ENCODE data around the gene BEGAIN. TPM values are rescaled to one million over a fixed set of nuclear protein-coding genes. Genes with fewer than 3 reads are reported as not detected.

The BEGAIN gene
- total RNA-seq, 4 donors from 2014 or later, result 2.6 to 16.5 (median 4.4) TPM; not detected in 1

DNA sequence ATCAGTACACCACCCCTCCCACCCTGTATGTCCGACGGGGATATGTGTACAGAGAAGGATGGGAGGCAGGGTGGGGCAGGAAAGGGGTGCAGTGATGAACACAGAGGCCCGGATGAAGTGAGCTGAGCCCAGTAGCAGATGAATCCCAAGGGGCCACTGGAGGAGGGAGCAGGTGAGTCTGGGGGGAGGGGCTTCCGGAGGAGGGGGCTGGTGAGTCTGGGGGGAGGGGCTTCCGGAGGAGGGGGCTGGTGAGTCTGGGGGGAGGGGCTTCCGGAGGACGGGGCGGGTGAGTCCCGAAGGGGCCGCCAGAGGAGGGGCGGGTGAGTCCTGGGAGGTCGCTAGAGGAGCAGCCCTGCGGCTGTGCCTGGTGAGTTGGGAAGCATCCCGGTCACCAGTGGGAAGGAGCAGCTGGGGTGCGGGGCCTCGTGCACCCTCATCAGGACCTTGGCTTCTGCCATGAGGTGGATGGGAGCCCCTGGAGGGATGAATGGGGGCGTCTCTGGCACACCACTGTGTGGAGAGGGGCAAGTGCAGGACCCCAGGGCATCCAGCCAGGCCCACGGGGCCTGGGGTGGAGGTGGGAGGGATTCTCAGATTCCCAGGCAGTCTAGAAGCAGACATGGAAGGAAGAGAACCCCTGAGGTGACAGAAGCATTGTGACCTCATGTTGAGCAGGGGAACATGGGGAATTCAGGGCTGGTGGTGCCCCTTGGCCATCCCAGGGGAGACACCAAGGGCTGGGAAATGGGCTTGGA lies 14.0 kb downstream of the BEGAIN start:
- no peaks in the 10 kb centered on the region for H3K27me3 ChIP-seq
- H3K36me3 ChIP-seq, result no peaks in the 10 kb centered on the region

DNA sequence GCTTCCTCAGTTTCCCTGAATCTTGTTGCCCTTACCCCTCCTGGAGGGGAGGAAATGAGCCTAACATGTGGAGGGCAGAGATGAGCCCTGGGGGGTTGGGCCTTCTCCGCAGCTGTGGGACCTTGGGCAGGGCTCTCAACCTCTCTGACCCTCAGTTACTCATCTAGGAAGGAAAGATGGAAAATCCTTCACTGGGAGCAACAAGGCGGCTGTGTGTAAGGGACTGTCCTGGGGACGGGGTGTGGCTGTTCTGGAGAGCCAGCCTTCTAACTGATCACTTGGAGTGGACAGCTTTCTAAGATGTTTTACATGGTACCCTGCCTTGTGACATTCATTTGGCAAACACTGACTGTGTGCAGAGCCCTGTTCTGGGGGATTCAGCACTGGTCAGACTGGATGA lies 14.7 kb downstream of the BEGAIN start:
- TF ChIP-seq POLR2A (IDR thresholded peaks at IDR 0.05), result no peak
- TF ChIP-seq, protein P1, sequence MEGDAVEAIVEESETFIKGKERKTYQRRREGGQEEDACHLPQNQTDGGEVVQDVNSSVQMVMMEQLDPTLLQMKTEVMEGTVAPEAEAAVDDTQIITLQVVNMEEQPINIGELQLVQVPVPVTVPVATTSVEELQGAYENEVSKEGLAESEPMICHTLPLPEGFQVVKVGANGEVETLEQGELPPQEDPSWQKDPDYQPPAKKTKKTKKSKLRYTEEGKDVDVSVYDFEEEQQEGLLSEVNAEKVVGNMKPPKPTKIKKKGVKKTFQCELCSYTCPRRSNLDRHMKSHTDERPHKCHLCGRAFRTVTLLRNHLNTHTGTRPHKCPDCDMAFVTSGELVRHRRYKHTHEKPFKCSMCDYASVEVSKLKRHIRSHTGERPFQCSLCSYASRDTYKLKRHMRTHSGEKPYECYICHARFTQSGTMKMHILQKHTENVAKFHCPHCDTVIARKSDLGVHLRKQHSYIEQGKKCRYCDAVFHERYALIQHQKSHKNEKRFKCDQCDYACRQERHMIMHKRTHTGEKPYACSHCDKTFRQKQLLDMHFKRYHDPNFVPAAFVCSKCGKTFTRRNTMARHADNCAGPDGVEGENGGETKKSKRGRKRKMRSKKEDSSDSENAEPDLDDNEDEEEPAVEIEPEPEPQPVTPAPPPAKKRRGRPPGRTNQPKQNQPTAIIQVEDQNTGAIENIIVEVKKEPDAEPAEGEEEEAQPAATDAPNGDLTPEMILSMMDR (IDR thresholded peaks at IDR 0.05), result no peak
- intact Hi-C loops (cut with DNase I; ENCODE audit: low total_unique reads), result no loop called here

More for the DNA sequence above, 14.0 kb downstream of the BEGAIN start:
- intact Hi-C loops (cut with DNase I; ENCODE audit: low total_unique reads), result no loop called here
- H3K4me1 ChIP-seq, result peaks cover 0 to 4% of the 10 kb centered on the region in 2 donors
- no peak overlapping the region for H3K4me3 ChIP-seq
- TF ChIP-seq, protein P1 (IDR thresholded peaks at IDR 0.05), result no peak
- no peak for TF ChIP-seq POLR2A (IDR thresholded peaks at IDR 0.05)
- DNase-seq, result no peak
- no peak overlapping the region for H3K27ac ChIP-seq
- H3K9me3 ChIP-seq, result no peaks in the 10 kb centered on the region

DNA sequence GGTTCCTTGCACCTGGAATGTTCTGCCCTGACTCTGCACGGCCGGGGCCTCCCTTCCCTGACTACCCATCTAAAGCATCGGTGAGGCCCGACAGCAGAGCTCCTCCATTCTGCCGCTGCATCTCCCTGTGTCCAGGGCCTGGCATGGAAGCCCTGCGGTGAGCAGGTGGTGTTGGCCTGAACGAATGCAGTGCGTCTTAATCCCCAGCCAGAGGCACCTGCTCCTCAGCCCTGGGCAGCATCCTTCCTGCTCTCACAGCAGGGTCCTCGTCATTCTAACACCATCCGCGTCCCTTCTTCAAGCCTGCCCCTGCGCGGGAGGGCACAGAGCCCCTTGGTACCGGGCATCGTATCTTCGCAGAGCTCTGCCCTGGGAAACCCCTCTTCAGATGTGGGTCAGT lies 15.4 kb downstream of the BEGAIN start:
- no peaks in the 10 kb centered on the region for H3K9me3 ChIP-seq
- no peak overlapping the region for H3K4me3 ChIP-seq
- H3K36me3 ChIP-seq, result no peaks in the 10 kb centered on the region
- intact Hi-C loops (cut with DNase I; ENCODE audit: low total_unique reads), result no loop called here
- TF ChIP-seq POLR2A (IDR thresholded peaks at IDR 0.05), result no peak
- TF ChIP-seq, protein P1 (IDR thresholded peaks at IDR 0.05), result no peak
- H3K27me3 ChIP-seq, result no peaks in the 10 kb centered on the region
- DNase-seq, result no peak
- H3K4me1 ChIP-seq, result peaks cover 0 to 16% of the 10 kb centered on the region in 2 donors
- no peak overlapping the region for H3K27ac ChIP-seq

More for the DNA sequence above, 14.7 kb downstream of the BEGAIN start:
- H3K4me1 ChIP-seq, result peaks cover 0 to 11% of the 10 kb centered on the region in 2 donors
- H3K9me3 ChIP-seq, result no peaks in the 10 kb centered on the region
- no peaks in the 10 kb centered on the region for H3K36me3 ChIP-seq
- no peak for DNase-seq
- H3K27ac ChIP-seq, result no peak overlapping the region
- H3K27me3 ChIP-seq, result no peaks in the 10 kb centered on the region
- no peak overlapping the region for H3K4me3 ChIP-seq

DNA sequence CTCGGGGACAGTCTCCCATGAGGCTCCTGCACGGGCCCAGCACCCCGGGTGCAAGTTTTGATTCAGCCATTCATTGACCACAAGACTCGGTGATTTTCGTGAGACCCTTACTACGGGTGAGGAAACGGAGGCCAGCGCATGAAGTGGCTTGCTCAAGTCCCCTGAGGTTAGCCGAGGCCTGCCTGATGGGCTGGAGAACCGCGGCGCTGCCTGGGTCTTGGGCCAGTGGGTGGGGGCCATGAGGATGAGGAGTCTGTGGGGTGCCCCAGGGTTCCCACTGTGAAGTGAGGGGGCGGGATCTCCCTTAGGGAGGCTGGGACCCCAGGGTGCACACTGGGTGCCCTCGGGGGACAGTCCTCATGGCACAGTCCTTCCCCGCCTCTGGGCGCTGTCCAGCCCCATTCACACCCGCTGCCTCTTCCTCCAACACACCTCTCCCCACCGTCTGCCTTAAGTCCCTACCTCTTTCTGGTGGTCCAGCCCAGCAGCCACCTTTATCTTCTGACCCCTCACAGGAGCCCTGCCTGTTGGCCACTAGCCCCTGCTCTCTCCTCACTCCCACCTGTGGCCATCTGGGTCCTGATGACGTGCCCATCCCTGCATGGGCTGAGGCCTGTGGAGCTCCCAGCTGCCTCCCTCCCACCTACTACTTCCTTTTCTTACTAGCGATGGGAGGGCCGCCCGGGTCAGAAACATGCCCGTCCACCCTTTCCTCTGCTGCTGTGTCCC lies 16.3 kb downstream of the BEGAIN start:
- Histone ChIP-seq H3K4me1 (peaks cover 0 to 16% of the 10 kb centered on the region in 2 donors), H3K4me3 (no peak overlapping the region), H3K9me3 (no peaks in the 10 kb centered on the region), H3K36me3 (no peaks in the 10 kb centered on the region), H3K27ac (no peak overlapping the region), H3K27me3 (no peaks in the 10 kb centered on the region)
- TF ChIP-seq POLR2A (IDR thresholded peaks at IDR 0.05), result no peak
- TF ChIP-seq, protein P1 (IDR thresholded peaks at IDR 0.05), result no peak
- DNase-seq, result no peak
- intact Hi-C loops (cut with DNase I; ENCODE audit: low total_unique reads), result no loop called here

DNA sequence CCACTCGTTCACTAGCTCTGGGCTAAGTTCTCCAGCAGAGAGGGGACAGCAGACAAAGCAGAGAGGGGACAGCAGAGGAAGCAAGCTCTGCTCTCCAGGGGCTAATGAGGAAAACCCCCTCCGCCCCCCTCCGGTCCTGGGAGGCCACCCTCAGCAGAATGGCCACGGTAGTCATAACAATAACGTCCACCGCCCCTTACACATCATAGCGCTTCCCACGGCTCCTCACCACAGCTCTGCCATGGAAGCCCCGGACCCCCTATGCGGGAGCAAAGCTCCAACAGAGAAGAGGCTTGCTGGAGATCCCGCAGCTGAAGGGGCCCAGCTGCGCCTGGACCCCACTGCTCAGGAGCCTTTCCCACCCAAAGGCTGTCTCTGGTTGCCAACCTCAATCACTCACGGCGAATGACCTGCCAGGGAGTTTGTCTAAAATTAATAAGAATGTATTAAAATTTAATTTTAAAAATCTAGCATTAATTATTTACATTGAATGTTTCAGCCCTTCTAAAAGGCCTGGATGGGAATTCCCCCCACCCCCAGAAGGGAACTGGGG lies 17.4 kb downstream of the BEGAIN start:
- H3K4me1 ChIP-seq, result peaks cover 0 to 16% of the 10 kb centered on the region in 2 donors
- intact Hi-C loops (cut with DNase I; ENCODE audit: low total_unique reads), result no loop called here
- no peak overlapping the region for H3K27ac ChIP-seq
- no peaks in the 10 kb centered on the region for H3K27me3 ChIP-seq
- no peak for DNase-seq
- no peak overlapping the region for H3K4me3 ChIP-seq
- H3K36me3 ChIP-seq, result no peaks in the 10 kb centered on the region
- H3K9me3 ChIP-seq, result no peaks in the 10 kb centered on the region
- no peak for TF ChIP-seq POLR2A (IDR thresholded peaks at IDR 0.05)
- TF ChIP-seq, protein P1 (IDR thresholded peaks at IDR 0.05), result no peak
